Ovary (tissue), 3 donors: ENCODE data around the gene B4GALNT4.
"Not testable (repeated sequence)": the region's sequence is repeated elsewhere in the genome, so short reads cannot be mapped to it uniquely, and the experiment has no call there.

Source experiments
- EP300 ChIP-seq: sonication (generic); formaldehyde crosslinking; IDR thresholded peaks from one replicate; pipeline ENCODE4 v1.6.1; 2017; ENCODE audit warnings: antibody characterized with exemption
- TF ChIP-seq, protein P1 (sequence below), 3 donors: fragments of 450-650 bp in 2 of 3; fragments of 200-600 bp in 1 of 3; IDR thresholded peaks; one replicate each; pipeline versions ENCODE4 v1.5.1 to v1.8.0; 2016 to 2022; ENCODE audit warnings: antibody characterized with exemption in 3 of 3, mild to moderate bottlenecking in 1 of 3
- donor health status: DM: no; HTN: no; CAD: no.

DNA sequence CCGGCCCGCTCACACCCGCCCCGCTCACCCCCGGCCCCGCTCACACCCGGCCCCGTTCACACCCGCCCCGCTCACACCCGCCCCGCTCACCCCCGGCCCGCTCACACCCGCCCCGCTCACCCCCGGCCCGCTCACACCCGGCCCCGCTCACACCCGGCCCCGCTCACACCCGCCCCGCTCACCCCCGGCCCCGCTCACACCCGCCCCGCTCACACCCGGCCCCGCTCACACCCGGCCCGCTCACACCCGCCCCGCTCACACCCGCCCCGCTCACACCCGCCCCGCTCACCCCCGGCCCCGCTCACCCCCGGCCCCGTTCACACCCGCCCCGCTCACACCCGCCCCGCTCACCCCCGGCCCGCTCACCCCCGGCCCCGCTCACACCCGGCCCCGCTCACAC lies 31.9 kb downstream of the B4GALNT4 start:
- TF ChIP-seq, protein P1, sequence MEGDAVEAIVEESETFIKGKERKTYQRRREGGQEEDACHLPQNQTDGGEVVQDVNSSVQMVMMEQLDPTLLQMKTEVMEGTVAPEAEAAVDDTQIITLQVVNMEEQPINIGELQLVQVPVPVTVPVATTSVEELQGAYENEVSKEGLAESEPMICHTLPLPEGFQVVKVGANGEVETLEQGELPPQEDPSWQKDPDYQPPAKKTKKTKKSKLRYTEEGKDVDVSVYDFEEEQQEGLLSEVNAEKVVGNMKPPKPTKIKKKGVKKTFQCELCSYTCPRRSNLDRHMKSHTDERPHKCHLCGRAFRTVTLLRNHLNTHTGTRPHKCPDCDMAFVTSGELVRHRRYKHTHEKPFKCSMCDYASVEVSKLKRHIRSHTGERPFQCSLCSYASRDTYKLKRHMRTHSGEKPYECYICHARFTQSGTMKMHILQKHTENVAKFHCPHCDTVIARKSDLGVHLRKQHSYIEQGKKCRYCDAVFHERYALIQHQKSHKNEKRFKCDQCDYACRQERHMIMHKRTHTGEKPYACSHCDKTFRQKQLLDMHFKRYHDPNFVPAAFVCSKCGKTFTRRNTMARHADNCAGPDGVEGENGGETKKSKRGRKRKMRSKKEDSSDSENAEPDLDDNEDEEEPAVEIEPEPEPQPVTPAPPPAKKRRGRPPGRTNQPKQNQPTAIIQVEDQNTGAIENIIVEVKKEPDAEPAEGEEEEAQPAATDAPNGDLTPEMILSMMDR (IDR thresholded peaks at IDR 0.05): not testable (repeated sequence)
- TF ChIP-seq EP300: not testable (repeated sequence)
